Calu3 (cell line): ENCODE measurements around the gene IGFBP1. TPM values are rescaled to one million over a fixed set of nuclear protein-coding genes. Genes with fewer than 3 reads are reported as not detected.
"Not testable (repeated sequence)": the region's sequence is repeated elsewhere in the genome, so short reads cannot be mapped to it uniquely, and the experiment has no call there.

Experiments
- BruUV-seq: library from RNA; stranded (reverse); fragments of 400-500 nt; replicated peaks from 2 replicates; lab custom pipeline; 2021; lab: Mats Ljungman, UMichigan
- CTCF ChIA-PET: fragments of 300-600 bp; sonication (Branson Sonifier 250); formaldehyde crosslinking; loops from one replicate; lab custom pipeline; 2022; ENCODE audit warnings: antibody characterized with exemption; lab: Charles Lee
- DNase-seq: peaks from one replicate; pipeline ENCODE4 v3.0.0; 2022
- H3K27ac Mint-ChIP-seq: one replicate; pipeline ENCODE4 v1.8.0; 2022; ENCODE audit warnings: mixed read lengths; ENCODE audit not compliant: unreplicated experiment
- H3K27me3 Mint-ChIP-seq: one replicate; pipeline ENCODE4 v1.8.0; 2022; ENCODE audit warnings: mixed read lengths; ENCODE audit not compliant: unreplicated experiment
- H3K36me3 Mint-ChIP-seq: one replicate; pipeline ENCODE4 v1.8.0; 2022; ENCODE audit warnings: mild to moderate bottlenecking, moderate library complexity, mixed read lengths; ENCODE audit not compliant: insufficient read depth, unreplicated experiment
- H3K4me1 Mint-ChIP-seq: one replicate; pipeline ENCODE4 v1.8.0; 2022; ENCODE audit warnings: mild to moderate bottlenecking, low read depth, mixed read lengths; ENCODE audit not compliant: unreplicated experiment
- H3K4me3 Mint-ChIP-seq: one replicate; pipeline ENCODE4 v1.8.0; 2022; ENCODE audit warnings: mild to moderate bottlenecking, low read depth, moderate library complexity, mixed read lengths; ENCODE audit not compliant: unreplicated experiment
- H3K9me3 Mint-ChIP-seq: one replicate; pipeline ENCODE4 v1.8.0; 2022; ENCODE audit warnings: low read depth, mixed read lengths; ENCODE audit not compliant: unreplicated experiment
- CTCF ChIP-seq: fragments of 200-600 bp; IDR thresholded peaks from one replicate; pipeline ENCODE4 v1.8.0; 2022; ENCODE audit warnings: antibody characterized with exemption; ENCODE audit not compliant: unreplicated experiment
- intact Hi-C: fragments of 100-400 bp; cut with micrococcal nuclease; formaldehyde crosslinking; loops from one replicate; pipeline ENCODE4 v1.10.0; 2022; ENCODE audit not compliant: unreplicated experiment
- total RNA-seq: library from RNA; stranded (reverse); gene quantifications from 2 replicates; pipeline ENCODE4 v1.2.3, GENCODE V29; 2022

Gene IGFBP1
- total RNA-seq, 1 experiment from 2014 or later: 6.1 TPM

GRCh38 chr7:45856888-45857287, 31.4 kb upstream of the IGFBP1 start:
- CTCF ChIA-PET, intact Hi-C loops, H3K9me3 Mint-ChIP-seq: not testable (repeated sequence)

GRCh38 chr7:45863715-45864114, 24.6 kb upstream of the IGFBP1 start:
- DNase-seq: peak; percentile 29
- no peak overlapping the region for H3K4me3 Mint-ChIP-seq
- peaks cover 19% of the 10 kb centered on the region for H3K27me3 Mint-ChIP-seq
- H3K36me3 Mint-ChIP-seq: no peaks in the 10 kb centered on the region
- no peak overlapping the region for H3K27ac Mint-ChIP-seq
- TF ChIP-seq CTCF: no peak
- no peaks in the 10 kb centered on the region for H3K9me3 Mint-ChIP-seq
- peaks cover 3% of the 10 kb centered on the region for H3K4me1 Mint-ChIP-seq
- intact Hi-C loops: no loop called here
- CTCF ChIA-PET: interaction anchor here (0.7 to 1.2 kb wide), 3 partner anchors 8 to 17 kb away, joined by 3 read pairs; no protein-coding TSS in a partner anchor
- no TSS peak for BruUV-seq

More at GRCh38 chr7:45856888-45857287, 31.4 kb upstream of the IGFBP1 start:
- H3K4me3 Mint-ChIP-seq, H3K36me3 Mint-ChIP-seq, H3K27ac Mint-ChIP-seq, DNase-seq, H3K4me1 Mint-ChIP-seq, BruUV-seq: not testable (repeated sequence)
- peaks cover 36% of the 10 kb centered on the region for H3K27me3 Mint-ChIP-seq

DNA sequence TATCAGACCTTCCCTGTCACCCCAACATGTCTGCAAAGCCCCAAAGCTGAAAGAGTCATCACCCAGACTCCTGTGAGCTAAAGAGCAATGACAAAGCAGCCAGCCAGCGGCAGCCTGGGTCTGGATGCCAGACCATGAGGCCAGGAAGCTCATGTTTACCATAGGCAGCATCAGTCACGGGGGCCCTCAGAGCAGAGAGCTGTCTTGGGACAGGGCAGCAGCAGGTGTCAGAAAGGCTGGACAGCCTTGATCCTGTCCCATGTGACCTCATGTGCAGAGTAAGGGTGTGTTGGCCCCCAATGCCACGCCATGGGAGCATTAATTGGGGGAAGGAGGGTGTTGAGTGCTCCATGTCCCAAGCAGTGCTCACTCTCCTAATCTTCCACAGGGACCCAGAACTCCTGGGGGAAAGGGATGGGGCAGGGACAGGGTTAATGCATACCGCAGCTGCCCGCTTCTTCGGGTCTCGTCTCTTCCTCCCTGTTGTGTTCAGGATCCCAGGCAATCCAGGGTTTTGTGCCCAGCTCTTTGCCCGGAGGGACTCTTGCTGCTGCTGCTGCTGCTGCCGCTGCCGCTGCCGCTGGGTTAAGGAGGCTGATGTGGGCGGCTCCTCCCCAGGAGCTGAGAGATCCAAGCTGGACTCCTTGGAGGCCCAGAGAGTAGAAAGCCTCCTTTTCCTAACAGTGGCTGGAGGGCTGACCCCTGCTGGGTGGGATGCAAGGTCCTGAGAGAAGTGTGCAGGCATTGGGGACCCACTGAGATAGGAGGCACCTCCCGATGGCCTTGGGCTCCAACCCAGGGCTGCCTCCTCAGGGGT, 22.5 kb upstream of the IGFBP1 start:
- Mint-ChIP-seq H3K27ac (no peak overlapping the region), H3K27me3 (no peaks in the 10 kb centered on the region), H3K4me1 (peaks cover 11% of the 10 kb centered on the region), H3K4me3 (no peak overlapping the region), H3K36me3 (no peaks in the 10 kb centered on the region), H3K9me3 (no peaks in the 10 kb centered on the region)
- no TSS peak for BruUV-seq
- CTCF ChIA-PET: interaction anchor here (1.0 kb wide), 1 partner anchor 780 kb away, joined by 3 read pairs; no protein-coding TSS in a partner anchor
- no peak for TF ChIP-seq CTCF
- intact Hi-C loops: no loop called here
- DNase-seq: no peak

DNA sequence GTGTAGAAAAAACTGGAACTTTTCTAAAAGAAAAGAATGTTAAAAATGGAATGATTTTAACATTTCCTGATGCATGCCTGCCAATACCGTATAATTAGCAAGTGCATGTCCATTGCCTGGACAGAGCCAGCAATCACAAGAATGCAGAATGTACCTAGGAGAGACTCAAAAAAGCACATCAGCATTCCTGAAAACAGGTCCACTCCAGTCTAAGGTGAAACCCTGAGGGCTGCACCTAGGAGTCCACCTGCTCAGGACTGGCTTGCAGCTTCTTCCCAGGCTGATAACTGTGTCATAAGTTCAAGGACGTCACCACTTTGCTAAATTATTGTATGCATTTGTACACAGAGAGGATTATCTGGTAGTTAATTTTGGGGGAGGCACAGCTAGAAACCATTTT, 20.8 kb upstream of the IGFBP1 start:
- DNase-seq: no peak
- H3K4me3 Mint-ChIP-seq: no peak overlapping the region
- no peaks in the 10 kb centered on the region for H3K27me3 Mint-ChIP-seq
- CTCF ChIA-PET: no interaction called here
- intact Hi-C loops: no loop called here
- peaks cover 11% of the 10 kb centered on the region for H3K4me1 Mint-ChIP-seq
- H3K36me3 Mint-ChIP-seq: no peaks in the 10 kb centered on the region
- no peak for TF ChIP-seq CTCF
- BruUV-seq: no TSS peak
- no peaks in the 10 kb centered on the region for H3K9me3 Mint-ChIP-seq
- H3K27ac Mint-ChIP-seq: no peak overlapping the region

DNA sequence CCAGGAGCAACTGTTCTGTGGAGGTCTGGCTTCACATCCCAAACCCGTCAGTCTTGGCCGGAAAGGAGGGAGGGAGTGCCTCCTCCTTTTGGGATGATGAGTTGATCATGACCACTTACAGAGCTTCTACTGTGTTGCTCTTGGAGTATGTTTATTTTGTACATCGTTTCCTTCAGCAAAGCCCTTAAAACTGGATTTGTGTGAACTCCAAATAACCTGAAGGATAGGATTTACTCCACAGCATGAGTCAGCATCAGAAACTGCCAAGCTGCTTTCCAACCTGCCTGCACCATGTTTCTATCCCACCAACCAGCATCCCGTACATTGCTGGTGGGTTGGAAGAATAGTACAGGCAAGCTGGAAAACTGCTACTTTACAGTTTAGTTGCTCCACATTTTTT, 18.9 kb upstream of the IGFBP1 start:
- no TSS peak for BruUV-seq

More for the DNA sequence above, 18.9 kb upstream of the IGFBP1 start:
- H3K27me3 Mint-ChIP-seq: no peaks in the 10 kb centered on the region
- no peak overlapping the region for H3K27ac Mint-ChIP-seq
- H3K9me3 Mint-ChIP-seq: no peaks in the 10 kb centered on the region
- no peak for TF ChIP-seq CTCF
- DNase-seq: no peak
- CTCF ChIA-PET: interaction anchor here (0.7 to 0.8 kb wide), 3 partner anchors 9 to 49 kb away, joined by 3 read pairs; no protein-coding TSS in a partner anchor
- H3K4me3 Mint-ChIP-seq: no peak overlapping the region
- no peaks in the 10 kb centered on the region for H3K36me3 Mint-ChIP-seq
- H3K4me1 Mint-ChIP-seq: peaks cover 15% of the 10 kb centered on the region
- intact Hi-C loops: no loop called here
